Measurements from ENCODE around the gene DNAJC2.

Gene DNAJC2

GRCh38 chr7:103343332-103343731, 1.2 kb downstream of the DNAJC2 start:
- POLR2A ChIA-PET (ENCODE audit: low non-redundant PET) = no interaction called here
- no peak for DNase-seq (ENCODE audit: low spot score)
- H3K27ac ChIP-seq = no peak overlapping the region
- CTCF ChIA-PET = interaction anchor here (0.6 to 1.5 kb wide), 3 partner anchors 18 to 46 kb away, joined by 3 to 6 read pairs (median 4); no protein-coding TSS in a partner anchor
- no peak for TF ChIP-seq CTCF (conservative IDR thresholded peaks at IDR 0.05; ENCODE audit: low read depth)

GRCh38 chr7:103341466-103341865, 3.1 kb downstream of the DNAJC2 start:
- DNase-seq (ENCODE audit: low spot score) = no peak
- POLR2A ChIA-PET (ENCODE audit: low non-redundant PET) = no interaction called here
- CTCF ChIA-PET = no interaction called here
- no peak for TF ChIP-seq CTCF (conservative IDR thresholded peaks at IDR 0.05; ENCODE audit: low read depth)
- no peak overlapping the region for H3K27ac ChIP-seq

- no peak for TF ChIP-seq CTCF (conservative IDR thresholded peaks at IDR 0.05; ENCODE audit: low read depth)
- H3K27ac ChIP-seq = no peak overlapping the region
- POLR2A ChIA-PET (ENCODE audit: low non-redundant PET) = no interaction called here
- DNase-seq (ENCODE audit: low spot score) = no peak
- CTCF ChIA-PET = no interaction called here
These were observed 5.7 kb downstream of the DNAJC2 start for GRCh38 chr7:103338864-103339263.

- POLR2A ChIA-PET (ENCODE audit: low non-redundant PET) = no interaction called here
- no peak for DNase-seq (ENCODE audit: low spot score)
- CTCF ChIA-PET = no interaction called here
- TF ChIP-seq CTCF (conservative IDR thresholded peaks at IDR 0.05; ENCODE audit: low read depth) = no peak
- no peak overlapping the region for H3K27ac ChIP-seq
These were observed 7.8 kb downstream of the DNAJC2 start for GRCh38 chr7:103336761-103337160.

GRCh38 chr7:103325744-103326143, 18.8 kb downstream of the DNAJC2 start:
- POLR2A ChIA-PET (ENCODE audit: low non-redundant PET) = no interaction called here
- no peak overlapping the region for H3K27ac ChIP-seq
- DNase-seq (ENCODE audit: low spot score) = no peak
- TF ChIP-seq CTCF (conservative IDR thresholded peaks at IDR 0.05; ENCODE audit: low read depth) = no peak
- CTCF ChIA-PET = no interaction called here

- H3K27ac ChIP-seq = no peak overlapping the region
- TF ChIP-seq CTCF (conservative IDR thresholded peaks at IDR 0.05; ENCODE audit: low read depth) = no peak
- DNase-seq (ENCODE audit: low spot score) = no peak
- CTCF ChIA-PET = no interaction called here
- POLR2A ChIA-PET (ENCODE audit: low non-redundant PET) = no interaction called here
These were observed 27.6 kb downstream of the DNAJC2 start for GRCh38 chr7:103317009-103317408.
